PC-3 (cell line): ENCODE data around the gene HEXB. TPM values are rescaled to one million over a fixed set of nuclear protein-coding genes. Genes with fewer than 3 reads are reported as not detected.
A peak's percentile ranks its signal among the peaks of the same experiment; 100 is the strongest.
"Not testable (repeated sequence)": the region's sequence is repeated elsewhere in the genome, so short reads cannot be mapped to it uniquely, and the experiment has no call there.

ENCODE experiments used
- ATAC-seq: fragments of 200-7000 bp; cut with Tn5 transposase; 2 replicates; pipeline ENCODE4 v1.9.1; 2020; ENCODE audit warnings: mild to moderate bottlenecking, moderate library complexity
- BruUV-seq: library from RNA; stranded (reverse); fragments of 400-500 nt; replicated peaks from 2 replicates; lab custom pipeline; 2021; lab: Mats Ljungman, UMichigan
- CTCF ChIA-PET: fragments of 300-600 bp; sonication (Branson Sonifier 250); formaldehyde crosslinking; loops from one replicate; lab custom pipeline; 2022; ENCODE audit warnings: antibody characterized with exemption; lab: Charles Lee
- POLR2A ChIA-PET: fragments of 300-600 bp; sonication (Branson Sonifier 250); formaldehyde crosslinking; loops from one replicate; lab custom pipeline; 2022; ENCODE audit warnings: antibody characterized with exemption; ENCODE audit not compliant: unreplicated experiment; lab: Charles Lee
- DNase-seq: peaks from one replicate; pipeline ENCODE4 v3.0.0-alpha.2; 2015
- H2AFZ ChIP-seq: fragments of 300-600 bp; sonication (generic); 2 replicates; pipeline ENCODE4 v1.6.0; 2016; ENCODE audit warnings: antibody characterized with exemption, low read length
- H3F3A ChIP-seq: fragments of 300-600 bp; sonication (generic); one replicate; pipeline ENCODE4 v1.6.0; 2017; ENCODE audit warnings: antibody characterized with exemption, low read length, control low read depth, mild to moderate bottlenecking; ENCODE audit not compliant: unreplicated experiment
- H3K27ac ChIP-seq: fragments of 300-600 bp; sonication (generic); 2 replicates; pipeline ENCODE4 v1.5.1; 2016; ENCODE audit warnings: mild to moderate bottlenecking, low read length
- H3K27me3 ChIP-seq: fragments of 300-600 bp; sonication (generic); 2 replicates; pipeline ENCODE4 v1.6.1; 2016; ENCODE audit warnings: low read length, mixed read lengths
- H3K36me3 ChIP-seq: fragments of 300-600 bp; sonication (generic); 2 replicates; pipeline ENCODE4 v1.6.1; 2016; ENCODE audit warnings: low read depth, mixed run types, low read length, mixed read lengths
- H3K4me1 ChIP-seq: fragments of 300-600 bp; sonication (generic); 2 replicates; pipeline ENCODE4 v1.5.1; 2016; ENCODE audit warnings: low read length; ENCODE audit not compliant: insufficient read depth
- H3K4me2 ChIP-seq: fragments of 300-600 bp; sonication (generic); 2 replicates; pipeline ENCODE4 v1.6.0; 2016; ENCODE audit warnings: low read length
- H3K4me3 ChIP-seq: fragments of 300-600 bp; sonication (generic); 2 replicates; pipeline ENCODE4 v1.5.1; 2016; ENCODE audit warnings: mild to moderate bottlenecking, low read length, mixed read lengths
- H3K79me2 ChIP-seq: fragments of 300-600 bp; sonication (generic); 2 replicates; pipeline ENCODE4 v1.6.1; 2017; ENCODE audit warnings: low read length, mixed read lengths
- H3K9ac ChIP-seq: fragments of 300-600 bp; sonication (generic); 2 replicates; pipeline ENCODE4 v1.6.0; 2016; ENCODE audit warnings: mild to moderate bottlenecking, low read length
- H3K9me2 ChIP-seq: fragments of 300-600 bp; sonication (generic); replicated peaks from 2 replicates; pipeline ENCODE4 v1.6.1; 2016; ENCODE audit warnings: mixed run types, low read length, mixed read lengths
- H3K9me3 ChIP-seq: fragments of 300-600 bp; sonication (generic); 2 replicates; pipeline ENCODE4 v1.6.1; 2016; ENCODE audit warnings: low read length, mixed read lengths
- H4K20me1 ChIP-seq: fragments of 300-600 bp; sonication (generic); 2 replicates; pipeline ENCODE4 v1.6.1; 2016; ENCODE audit warnings: low read length, mixed read lengths
- EZH2 ChIP-seq: fragments of 300-600 bp; sonication (generic); IDR thresholded peaks from one replicate; pipeline ENCODE4 v1.6.1; 2017; ENCODE audit warnings: antibody characterized with exemption, mild to moderate bottlenecking, low read length; ENCODE audit not compliant: unreplicated experiment
- EZH2phosphoT487 ChIP-seq: fragments of 300-600 bp; sonication (generic); IDR thresholded peaks from 2 replicates; pipeline ENCODE4 v1.6.1; 2018; ENCODE audit warnings: mild to moderate bottlenecking, antibody characterized with exemption, low read length, borderline replicate concordance
- intact Hi-C: fragments of 100-400 bp; cut with micrococcal nuclease; formaldehyde crosslinking; loops from 2 replicates; pipeline ENCODE4 v1.9.0; 2023
- total RNA-seq: library from RNA; depleted of rRNA; stranded (reverse); fragments of >200 nt; gene quantifications from 2 replicates; pipeline ENCODE4 v1.2.3, GENCODE V29; 2014
- TF ChIP-seq, protein P1 (sequence below): fragments of 300-600 bp; sonication (generic); conservative IDR thresholded peaks from 2 replicates; pipeline ENCODE4 v1.5.1; 2017; ENCODE audit warnings: antibody characterized with exemption, low read depth, mild to moderate bottlenecking, low read length

The HEXB gene
- total RNA-seq, 1 experiment from 2014 or later: 91.5 TPM

DNA sequence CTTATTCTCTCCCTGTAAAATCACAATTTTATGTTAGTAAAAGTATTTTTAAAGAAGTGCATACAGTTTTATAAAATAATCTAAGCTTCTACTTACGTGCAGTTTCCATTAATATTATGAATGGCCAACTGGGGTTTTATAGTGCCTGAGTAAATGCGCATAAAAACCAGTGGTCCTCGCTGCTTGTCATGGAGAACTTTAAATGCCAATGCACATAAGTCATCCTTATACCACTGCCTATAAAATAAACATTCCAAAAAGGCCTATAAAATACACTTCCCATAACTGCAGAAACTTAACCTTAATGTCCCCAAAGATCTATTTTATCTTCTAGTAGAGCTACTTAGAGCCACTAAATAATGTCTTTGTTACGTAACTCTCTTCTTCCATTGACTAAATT lies 53.4 kb downstream of the HEXB start:
- intact Hi-C loops: no loop called here
- H3F3A ChIP-seq: no peaks in the 10 kb centered on the region
- no peaks in the 10 kb centered on the region for H3K79me2 ChIP-seq
- peak; percentile 58 for DNase-seq
- H3K36me3 ChIP-seq: peaks cover 15% of the 10 kb centered on the region
- no TSS peak for BruUV-seq
- POLR2A ChIA-PET: no interaction called here
- no peaks in the 10 kb centered on the region for H3K9me3 ChIP-seq
- no peaks in the 10 kb centered on the region for H3K9me2 ChIP-seq
- H3K27me3 ChIP-seq: no peaks in the 10 kb centered on the region
- peaks cover 19% of the 10 kb centered on the region for H3K4me1 ChIP-seq
- no peak overlapping the region; the same call in 1 of the 2 replicates for H3K4me2 ChIP-seq
- CTCF ChIA-PET: interaction anchor here (0.7 kb wide), 1 partner anchor 26 kb away, joined by 3 read pairs; no protein-coding TSS in a partner anchor
- H3K4me3 ChIP-seq: no peak overlapping the region
- no peaks in the 10 kb centered on the region for H4K20me1 ChIP-seq
- H3K27ac ChIP-seq: peak overlapping the region; percentile 22; the same call in 1 of the 2 replicates
- H3K9ac ChIP-seq: no peak overlapping the region
- H2AFZ ChIP-seq: no peak overlapping the region
- no peak for TF ChIP-seq EZH2
- TF ChIP-seq, protein P1, sequence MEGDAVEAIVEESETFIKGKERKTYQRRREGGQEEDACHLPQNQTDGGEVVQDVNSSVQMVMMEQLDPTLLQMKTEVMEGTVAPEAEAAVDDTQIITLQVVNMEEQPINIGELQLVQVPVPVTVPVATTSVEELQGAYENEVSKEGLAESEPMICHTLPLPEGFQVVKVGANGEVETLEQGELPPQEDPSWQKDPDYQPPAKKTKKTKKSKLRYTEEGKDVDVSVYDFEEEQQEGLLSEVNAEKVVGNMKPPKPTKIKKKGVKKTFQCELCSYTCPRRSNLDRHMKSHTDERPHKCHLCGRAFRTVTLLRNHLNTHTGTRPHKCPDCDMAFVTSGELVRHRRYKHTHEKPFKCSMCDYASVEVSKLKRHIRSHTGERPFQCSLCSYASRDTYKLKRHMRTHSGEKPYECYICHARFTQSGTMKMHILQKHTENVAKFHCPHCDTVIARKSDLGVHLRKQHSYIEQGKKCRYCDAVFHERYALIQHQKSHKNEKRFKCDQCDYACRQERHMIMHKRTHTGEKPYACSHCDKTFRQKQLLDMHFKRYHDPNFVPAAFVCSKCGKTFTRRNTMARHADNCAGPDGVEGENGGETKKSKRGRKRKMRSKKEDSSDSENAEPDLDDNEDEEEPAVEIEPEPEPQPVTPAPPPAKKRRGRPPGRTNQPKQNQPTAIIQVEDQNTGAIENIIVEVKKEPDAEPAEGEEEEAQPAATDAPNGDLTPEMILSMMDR: no peak
- no peak for TF ChIP-seq EZH2phosphoT487
- peak; percentile 93 for ATAC-seq

DNA sequence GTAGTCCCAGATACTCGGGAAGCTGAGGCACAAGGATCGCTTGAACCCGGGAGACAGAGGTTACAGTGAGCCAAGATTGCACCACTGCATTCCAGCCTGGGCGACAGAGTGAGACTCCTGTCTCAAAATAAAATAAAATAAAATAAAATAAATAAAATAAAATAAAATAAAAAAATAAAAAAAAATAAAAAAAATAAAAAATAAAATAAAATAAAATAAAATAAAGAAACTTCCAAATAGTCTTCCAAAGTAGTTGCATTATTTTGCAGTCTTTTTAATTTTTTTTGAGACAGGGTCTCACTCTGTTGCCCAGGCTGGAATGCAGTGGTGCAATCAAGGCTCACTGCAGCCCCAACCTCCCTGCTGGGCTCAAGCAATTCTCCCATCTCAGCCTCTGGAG lies 63.7 kb downstream of the HEXB start:
- POLR2A ChIA-PET, intact Hi-C loops, H3K4me3 ChIP-seq, H4K20me1 ChIP-seq, H3K4me2 ChIP-seq, H2AFZ ChIP-seq, H3K27ac ChIP-seq, H3F3A ChIP-seq, H3K9ac ChIP-seq, H3K9me2 ChIP-seq, CTCF ChIA-PET, H3K79me2 ChIP-seq, H3K9me3 ChIP-seq, H3K4me1 ChIP-seq, BruUV-seq, H3K27me3 ChIP-seq, DNase-seq, ATAC-seq: not testable (repeated sequence)
- H3K36me3 ChIP-seq: peaks cover 16% of the 10 kb centered on the region

DNA sequence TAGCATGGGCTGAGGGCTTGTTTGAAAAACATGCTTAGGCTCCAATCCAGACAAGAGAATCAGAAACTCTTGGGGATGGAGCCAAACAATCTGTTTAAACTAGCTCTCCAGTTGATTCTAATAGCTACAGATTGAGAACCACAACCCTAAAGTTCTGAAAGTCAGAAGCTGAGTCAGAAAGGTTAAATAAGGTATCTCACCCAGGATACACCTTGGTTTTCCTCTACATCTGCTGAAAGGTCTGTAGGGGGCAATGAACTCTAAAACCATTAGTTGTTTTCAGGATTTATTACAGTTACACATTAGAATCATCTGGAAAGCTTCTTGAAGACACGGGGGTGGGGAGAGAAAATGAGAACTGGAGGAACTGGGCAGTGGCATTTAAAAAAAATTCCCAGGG lies 76.2 kb downstream of the HEXB start:
- DNase-seq: no peak
- H3K9ac ChIP-seq: no peak overlapping the region
- no peak overlapping the region for H3K27ac ChIP-seq
- no peaks in the 10 kb centered on the region for H3K9me3 ChIP-seq
- H3K4me1 ChIP-seq: peaks cover 42% of the 10 kb centered on the region
- H3F3A ChIP-seq: peaks cover 8% of the 10 kb centered on the region
- H3K36me3 ChIP-seq: peaks cover 20% of the 10 kb centered on the region
- no peak for ATAC-seq
- no peak overlapping the region for H2AFZ ChIP-seq
- H3K4me2 ChIP-seq: no peak overlapping the region
- ChIA-PET POLR2A (no interaction called here), CTCF (no interaction called here)
- BruUV-seq: no TSS peak
- peaks cover 3% of the 10 kb centered on the region; the same call in 1 of the 2 replicates for H4K20me1 ChIP-seq
- no peaks in the 10 kb centered on the region for H3K9me2 ChIP-seq
- H3K4me3 ChIP-seq: no peak overlapping the region
- intact Hi-C loops: loop anchor here (5.0 kb wide), 1 partner anchor 34 kb away; no protein-coding TSS in a partner anchor
- no peaks in the 10 kb centered on the region for H3K27me3 ChIP-seq
- TF ChIP-seq, protein P1: no peak
- TF ChIP-seq EZH2phosphoT487 (no peak), EZH2 (no peak)
- peaks cover 46% of the 10 kb centered on the region for H3K79me2 ChIP-seq
